SU-DHL-6 (cell line): ENCODE results near the gene EIF5.
A peak's percentile ranks its signal among the peaks of the same experiment; 100 is the strongest.

Experiments used
- H2AFZ ChIP-seq: fragments of 200-600 bp; sonication (generic); 2 replicates; pipeline ENCODE4 v1.6.1; 2014; ENCODE audit warnings: low read depth, mild to moderate bottlenecking, moderate library complexity, mixed read lengths, antibody characterized with exemption, low read length; ENCODE audit not compliant: severe bottlenecking
- H3F3A ChIP-seq: fragments of 200-600 bp; shearing (Covaris generic); 2 replicates; pipeline ENCODE4 v1.6.0; 2016; ENCODE audit warnings: antibody characterized with exemption, mild to moderate bottlenecking; ENCODE audit not compliant: insufficient read depth
- H3K27ac ChIP-seq: fragments of 200-600 bp; sonication (generic); 2 replicates; pipeline ENCODE4 v1.5.1; 2016; ENCODE audit warnings: low read depth, mild to moderate bottlenecking, low read length, moderate library complexity, mixed read lengths
- H3K27me3 ChIP-seq: fragments of 200-600 bp; sonication (generic), shearing (Covaris generic); 2 replicates; pipeline ENCODE4 v1.6.0; 2014; ENCODE audit warnings: mild to moderate bottlenecking, low read length
- H3K36me3 ChIP-seq: fragments of 200-600 bp; sonication (generic); 2 replicates; pipeline ENCODE4 v1.6.1; 2014; ENCODE audit warnings: mild to moderate bottlenecking, low read length, mixed read lengths
- H3K4me2 ChIP-seq: fragments of 300-600, 200-600 bp; shearing (Covaris generic), sonication (generic); 2 replicates; pipeline ENCODE4 v1.6.0; 2014; ENCODE audit warnings: low read length, low read depth, mild to moderate bottlenecking; ENCODE audit not compliant: poor library complexity, severe bottlenecking
- H3K4me3 ChIP-seq: fragments of 200-600 bp; sonication (generic); 2 replicates; pipeline ENCODE4 v1.5.1; 2014; ENCODE audit warnings: antibody characterized with exemption, low read length, mild to moderate bottlenecking, mixed read lengths; ENCODE audit not compliant: insufficient read depth, poor library complexity, severe bottlenecking
- H3K79me2 ChIP-seq: fragments of 200-600 bp; sonication (generic); 2 replicates; pipeline ENCODE4 v1.6.1; 2014; ENCODE audit warnings: mild to moderate bottlenecking, low read length, moderate library complexity; ENCODE audit not compliant: insufficient read depth
- H3K9ac ChIP-seq: fragments of 200-600 bp; sonication (generic); 2 replicates; pipeline ENCODE4 v1.7.0; 2014; ENCODE audit warnings: mild to moderate bottlenecking, low read length
- H3K9me2 ChIP-seq: fragments of 200-600 bp; sonication (generic); replicated peaks from 2 replicates; pipeline ENCODE4 v1.6.1; 2014; ENCODE audit warnings: low read length; ENCODE audit not compliant: insufficient read depth
- H3K9me3 ChIP-seq: fragments of 200-600 bp; sonication (generic); 2 replicates; pipeline ENCODE4 v1.6.1; 2014; ENCODE audit warnings: low read length, mixed read lengths; ENCODE audit not compliant: insufficient read depth
- H4K20me1 ChIP-seq: fragments of 200-600 bp; sonication (generic); 2 replicates; pipeline ENCODE4 v1.6.1; 2014; ENCODE audit warnings: low read depth, mild to moderate bottlenecking, antibody characterized with exemption, low read length, moderate library complexity, mixed read lengths
- EZH2phosphoT487 ChIP-seq: fragments of 200-600 bp; sonication (generic), shearing (Covaris generic); conservative IDR thresholded peaks from 2 replicates; pipeline ENCODE4 v1.6.1; 2018; ENCODE audit warnings: mild to moderate bottlenecking, antibody characterized with exemption, low read length, moderate library complexity, mixed read lengths
- TF ChIP-seq, protein P1 (sequence below): fragments of 200-600 bp; sonication (generic); IDR thresholded peaks from one replicate; pipeline ENCODE4 v1.5.1; 2017; ENCODE audit warnings: antibody characterized with exemption, mild to moderate bottlenecking, low read length, moderate library complexity; ENCODE audit not compliant: insufficient read depth, poor library complexity, severe bottlenecking

Gene EIF5

DNA sequence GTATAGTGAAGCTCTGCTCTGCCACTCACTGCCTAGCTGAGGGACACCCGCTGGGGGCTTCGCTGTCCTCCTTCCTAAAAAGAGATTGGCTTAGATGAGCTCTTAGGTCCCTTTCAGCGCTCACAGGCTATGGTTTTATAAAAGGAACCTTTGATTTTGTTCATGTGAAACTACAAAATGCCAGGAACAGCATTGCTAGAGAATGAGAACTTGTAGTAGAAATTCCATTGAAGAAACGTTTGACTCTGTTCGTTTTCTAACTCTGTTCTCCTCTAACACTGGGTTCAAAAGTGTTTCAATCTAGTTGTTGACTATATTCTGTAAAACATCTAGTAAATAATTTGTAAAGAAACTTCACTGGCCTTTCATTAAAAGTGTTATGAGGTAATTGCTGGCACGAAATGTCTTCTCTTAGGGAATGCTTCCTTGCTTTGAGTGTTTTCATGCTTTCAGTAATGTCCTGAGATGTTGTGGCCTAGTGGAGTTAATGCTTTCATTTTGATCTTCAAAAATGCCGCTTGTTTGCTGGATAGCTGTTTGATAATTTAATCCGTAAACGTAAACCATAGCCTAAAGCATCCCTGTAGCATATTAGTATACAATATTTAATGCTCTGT is 52.8 kb downstream of the EIF5 start:
- H2AFZ ChIP-seq, result no peak overlapping the region
- TF ChIP-seq, protein P1, sequence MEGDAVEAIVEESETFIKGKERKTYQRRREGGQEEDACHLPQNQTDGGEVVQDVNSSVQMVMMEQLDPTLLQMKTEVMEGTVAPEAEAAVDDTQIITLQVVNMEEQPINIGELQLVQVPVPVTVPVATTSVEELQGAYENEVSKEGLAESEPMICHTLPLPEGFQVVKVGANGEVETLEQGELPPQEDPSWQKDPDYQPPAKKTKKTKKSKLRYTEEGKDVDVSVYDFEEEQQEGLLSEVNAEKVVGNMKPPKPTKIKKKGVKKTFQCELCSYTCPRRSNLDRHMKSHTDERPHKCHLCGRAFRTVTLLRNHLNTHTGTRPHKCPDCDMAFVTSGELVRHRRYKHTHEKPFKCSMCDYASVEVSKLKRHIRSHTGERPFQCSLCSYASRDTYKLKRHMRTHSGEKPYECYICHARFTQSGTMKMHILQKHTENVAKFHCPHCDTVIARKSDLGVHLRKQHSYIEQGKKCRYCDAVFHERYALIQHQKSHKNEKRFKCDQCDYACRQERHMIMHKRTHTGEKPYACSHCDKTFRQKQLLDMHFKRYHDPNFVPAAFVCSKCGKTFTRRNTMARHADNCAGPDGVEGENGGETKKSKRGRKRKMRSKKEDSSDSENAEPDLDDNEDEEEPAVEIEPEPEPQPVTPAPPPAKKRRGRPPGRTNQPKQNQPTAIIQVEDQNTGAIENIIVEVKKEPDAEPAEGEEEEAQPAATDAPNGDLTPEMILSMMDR, result no peak
- TF ChIP-seq EZH2phosphoT487, result no peak
- no peaks in the 10 kb centered on the region for H3K9me3 ChIP-seq
- no peaks in the 10 kb centered on the region for H3K9me2 ChIP-seq
- peak overlapping the region; percentile 92 for H3K27ac ChIP-seq
- H3K9ac ChIP-seq, result peak overlapping the region; percentile 93
- peaks cover 61% of the 10 kb centered on the region for H3K79me2 ChIP-seq
- H4K20me1 ChIP-seq, result peaks cover 4% of the 10 kb centered on the region; the same call in 1 of the 2 replicates
- peaks cover 13% of the 10 kb centered on the region for H3F3A ChIP-seq
- peak overlapping the region; percentile 83 for H3K4me3 ChIP-seq
- H3K27me3 ChIP-seq, result no peaks in the 10 kb centered on the region
- no peaks in the 10 kb centered on the region for H3K36me3 ChIP-seq
- peak overlapping the region; percentile 95 for H3K4me2 ChIP-seq

DNA sequence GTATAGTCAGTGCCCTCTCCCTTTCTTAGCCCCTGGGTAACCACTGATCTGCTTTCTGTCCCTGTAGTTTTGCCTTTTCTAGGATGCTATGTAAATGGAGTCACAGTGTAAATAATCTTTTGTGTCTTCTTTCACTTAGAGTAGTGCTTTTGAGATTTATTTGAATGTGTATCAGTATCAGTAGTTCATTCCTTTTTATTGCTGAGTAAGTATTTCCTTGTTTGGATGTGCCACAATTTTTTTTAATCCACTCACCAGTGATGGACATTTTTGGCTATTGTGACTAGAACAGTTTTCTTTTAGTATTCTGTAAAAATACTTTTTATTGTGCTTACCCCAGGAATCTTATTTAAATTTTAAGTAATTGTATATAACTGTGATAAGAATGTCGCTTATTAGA is 54.6 kb downstream of the EIF5 start:
- H3K79me2 ChIP-seq, result peaks cover 79% of the 10 kb centered on the region
- no peaks in the 10 kb centered on the region for H3K9me3 ChIP-seq
- H4K20me1 ChIP-seq, result peaks cover 6% of the 10 kb centered on the region
- peaks cover 13% of the 10 kb centered on the region for H3F3A ChIP-seq
- H3K9me2 ChIP-seq, result no peaks in the 10 kb centered on the region
- no peak overlapping the region for H3K4me3 ChIP-seq
- TF ChIP-seq EZH2phosphoT487, result no peak
- TF ChIP-seq, protein P1, result no peak
- no peak overlapping the region for H3K27ac ChIP-seq
- H3K4me2 ChIP-seq, result peak overlapping the region; percentile 95
- H3K36me3 ChIP-seq, result no peaks in the 10 kb centered on the region
- no peak overlapping the region for H2AFZ ChIP-seq
- H3K27me3 ChIP-seq, result no peaks in the 10 kb centered on the region
- no peak overlapping the region; the same call in 1 of the 2 replicates for H3K9ac ChIP-seq

DNA sequence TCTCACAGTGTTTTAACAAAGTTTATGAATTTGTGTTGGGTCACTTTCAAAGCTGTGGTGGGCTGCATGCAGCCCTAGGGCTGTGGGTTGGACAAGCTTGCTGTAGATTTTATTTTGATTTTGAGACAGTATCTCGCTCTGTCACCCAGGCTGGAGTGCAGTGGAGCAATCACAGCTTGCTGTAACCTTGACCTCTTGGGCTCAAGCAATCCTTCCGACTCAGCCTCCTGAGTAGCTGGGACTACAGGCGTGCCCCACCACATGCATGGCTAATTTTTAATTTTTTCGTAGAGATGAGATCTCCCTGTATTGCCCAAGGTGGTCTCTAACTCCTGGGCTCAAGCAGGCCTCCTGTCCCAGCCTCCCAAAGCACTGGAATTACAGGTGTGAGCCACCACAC is 56.6 kb downstream of the EIF5 start:
- Histone ChIP-seq H3K79me2 (peaks cover 96% of the 10 kb centered on the region), H4K20me1 (peaks cover 14% of the 10 kb centered on the region), H3K36me3 (no peaks in the 10 kb centered on the region), H3K27me3 (no peaks in the 10 kb centered on the region), H3K9ac (no peak overlapping the region), H3K4me2 (no peak overlapping the region), H3F3A (peaks cover 13% of the 10 kb centered on the region), H3K9me2 (no peaks in the 10 kb centered on the region), H2AFZ (no peak overlapping the region), H3K27ac (no peak overlapping the region), H3K4me3 (no peak overlapping the region), H3K9me3 (no peaks in the 10 kb centered on the region)
- TF ChIP-seq EZH2phosphoT487, result no peak
- TF ChIP-seq, protein P1, result no peak
